BE2C (cell line): ENCODE results near the gene VPREB3.
"Not testable (repeated sequence)": the region's sequence is repeated elsewhere in the genome, so short reads cannot be mapped to it uniquely, and the experiment has no call there.

Experiments
- DNase-seq: peaks from one replicate; pipeline ENCODE4 v3.0.0-alpha.2; 2020
- H3K27me3 ChIP-seq: fragments of 250-450 bp; sonication (Bioruptor Pico); 2 replicates; pipeline ENCODE4 v1.5.1; 2020; ENCODE audit warnings: mild to moderate bottlenecking
- H3K36me3 ChIP-seq: fragments of 250-450 bp; sonication (Bioruptor Pico); 2 replicates; pipeline ENCODE4 v1.5.1; 2020; ENCODE audit warnings: mild to moderate bottlenecking
- H3K4me1 ChIP-seq: fragments of 250-450 bp; sonication (Bioruptor Pico); 2 replicates; pipeline ENCODE4 v1.5.1; 2020
- H3K4me3 ChIP-seq: 2 replicates; pipeline ENCODE4 v1.5.1; 2011; ENCODE audit warnings: low read depth, low read length
- H3K9me3 ChIP-seq: fragments of 250-450 bp; sonication (Bioruptor Pico); 2 replicates; pipeline ENCODE4 v1.5.1; 2020
- CTCF ChIP-seq: IDR thresholded peaks from 2 replicates; pipeline ENCODE4 v1.5.1; 2012; ENCODE audit warnings: mild to moderate bottlenecking, low read depth, low read length

VPREB3 gene

GRCh38 chr22:23743303-23743705, 10.9 kb downstream of the VPREB3 start:
- no peak for TF ChIP-seq CTCF
- no peak for DNase-seq

GRCh38 chr22:23742505-23743264, 11.5 kb downstream of the VPREB3 start:
- Histone ChIP-seq H3K9me3 (no peaks in the 10 kb centered on the region), H3K27me3 (no peaks in the 10 kb centered on the region), H3K4me1 (no peaks in the 10 kb centered on the region), H3K4me3 (no peak overlapping the region), H3K36me3 (peaks cover 25% of the 10 kb centered on the region)
- no peak for DNase-seq
- no peak for TF ChIP-seq CTCF

More at GRCh38 chr22:23743303-23743705, 10.9 kb downstream of the VPREB3 start:
- H3K4me3 ChIP-seq: no peak overlapping the region
- H3K9me3 ChIP-seq: no peaks in the 10 kb centered on the region
- no peaks in the 10 kb centered on the region for H3K27me3 ChIP-seq
- H3K36me3 ChIP-seq: peaks cover 25% of the 10 kb centered on the region
- no peaks in the 10 kb centered on the region for H3K4me1 ChIP-seq

GRCh38 chr22:23737696-23738095, 16.5 kb downstream of the VPREB3 start:
- no peaks in the 10 kb centered on the region for H3K36me3 ChIP-seq
- no peaks in the 10 kb centered on the region for H3K9me3 ChIP-seq
- no peaks in the 10 kb centered on the region; the same call in 1 of the 2 replicates for H3K4me1 ChIP-seq
- H3K4me3 ChIP-seq: no peak overlapping the region
- no peaks in the 10 kb centered on the region for H3K27me3 ChIP-seq
- TF ChIP-seq CTCF: no peak
- no peak for DNase-seq

GRCh38 chr22:23728108-23728507, 26.1 kb downstream of the VPREB3 start:
- H3K27me3 ChIP-seq, H3K4me3 ChIP-seq, DNase-seq, H3K4me1 ChIP-seq, H3K36me3 ChIP-seq, H3K9me3 ChIP-seq: not testable (repeated sequence)

- no peaks in the 10 kb centered on the region for H3K4me1 ChIP-seq
- TF ChIP-seq CTCF: no peak
- DNase-seq: no peak
- H3K36me3 ChIP-seq: no peaks in the 10 kb centered on the region
- no peak overlapping the region for H3K4me3 ChIP-seq
- no peaks in the 10 kb centered on the region for H3K9me3 ChIP-seq
- H3K27me3 ChIP-seq: no peaks in the 10 kb centered on the region
These were observed 31.5 kb downstream of the VPREB3 start for GRCh38 chr22:23722724-23723123.

GRCh38 chr22:23722160-23722559, 32.1 kb downstream of the VPREB3 start:
- Histone ChIP-seq H3K27me3 (no peaks in the 10 kb centered on the region), H3K4me1 (no peaks in the 10 kb centered on the region), H3K4me3 (no peak overlapping the region), H3K36me3 (no peaks in the 10 kb centered on the region), H3K9me3 (no peaks in the 10 kb centered on the region)
- DNase-seq: no peak
- TF ChIP-seq CTCF: no peak
